Left lobe of liver (tissue), 2 donors: Measurements from ENCODE around the gene LARGE1. TPM values are rescaled to one million over a fixed set of nuclear protein-coding genes. Genes with fewer than 3 reads are reported as not detected.
"Not testable (repeated sequence)": the region's sequence is repeated elsewhere in the genome, so short reads cannot be mapped to it uniquely, and the experiment has no call there.

Experiments used
- ATAC-seq: fragments of 200-7000 bp; cut with Tn5 transposase; one replicate; pipeline ENCODE4 v1.9.1; 2020; ENCODE audit warnings: mild to moderate bottlenecking, moderate library complexity
- DNase-seq: peaks from one replicate; pipeline ENCODE4 v3.0.0-alpha.2; 2020; ENCODE audit warnings: low spot score
- total RNA-seq: library from RNA; stranded (reverse); gene quantifications from one replicate; pipeline ENCODE4 v1.2.1, GENCODE V29; 2021
- donor health status: DM: no; HTN: no; CAD: no; lungs with moderate emphysema.
- donor health status: DM: no; HTN: yes; CAD: no.

Gene LARGE1
- total RNA-seq, 1 donor from 2014 or later = 27.2 TPM

- not testable (repeated sequence) for ATAC-seq, DNase-seq
Observed at GRCh38 chr22:33461245-33461644, 459.0 kb downstream of the LARGE1 start.

GRCh38 chr22:33459137-33459536 lies 461.1 kb downstream of the LARGE1 start:
- no peak for ATAC-seq
- no peak for DNase-seq

GRCh38 chr22:33456511-33456910 lies 463.8 kb downstream of the LARGE1 start:
- ATAC-seq (no peak), DNase-seq (no peak)

GRCh38 chr22:33455036-33455435 lies 465.2 kb downstream of the LARGE1 start:
- DNase-seq = no peak
- ATAC-seq = no peak

GRCh38 chr22:33451866-33452469 lies 468.3 kb downstream of the LARGE1 start:
- no peak for ATAC-seq
- no peak for DNase-seq

- DNase-seq = no peak
Observed at GRCh38 chr22:33450756-33451155, 469.5 kb downstream of the LARGE1 start.

GRCh38 chr22:33447733-33448132 lies 472.5 kb downstream of the LARGE1 start:
- no peak for ATAC-seq
- no peak for DNase-seq

More at GRCh38 chr22:33450756-33451155, 469.5 kb downstream of the LARGE1 start:
- no peak for ATAC-seq

GRCh38 chr22:33443683-33444082 lies 476.6 kb downstream of the LARGE1 start:
- no peak for DNase-seq
- no peak for ATAC-seq

GRCh38 chr22:33440756-33441155 lies 479.5 kb downstream of the LARGE1 start:
- DNase-seq (no peak), ATAC-seq (no peak)

- no peak for DNase-seq
- ATAC-seq = no peak
Observed at GRCh38 chr22:33438273-33438672, 482.0 kb downstream of the LARGE1 start.

GRCh38 chr22:33431300-33431699 lies 489.0 kb downstream of the LARGE1 start:
- ATAC-seq (no peak), DNase-seq (no peak)

GRCh38 chr22:33429281-33429680 lies 491.0 kb downstream of the LARGE1 start:
- no peak for ATAC-seq
- DNase-seq = no peak

- ATAC-seq (no peak), DNase-seq (no peak)
Observed at GRCh38 chr22:33427461-33427860, 492.8 kb downstream of the LARGE1 start.

GRCh38 chr22:33426451-33426850 lies 493.8 kb downstream of the LARGE1 start:
- ATAC-seq (no peak), DNase-seq (no peak)

GRCh38 chr22:33421859-33422258 lies 498.4 kb downstream of the LARGE1 start:
- no peak for DNase-seq
- no peak for ATAC-seq

- no peak for ATAC-seq
Observed at GRCh38 chr22:33418484-33418883, 501.8 kb downstream of the LARGE1 start.

GRCh38 chr22:33415401-33415800 lies 504.9 kb downstream of the LARGE1 start:
- no peak for DNase-seq

More at GRCh38 chr22:33418484-33418883, 501.8 kb downstream of the LARGE1 start:
- DNase-seq = no peak

GRCh38 chr22:33409079-33409478 lies 511.2 kb downstream of the LARGE1 start:
- no peak for ATAC-seq
- no peak for DNase-seq

More at GRCh38 chr22:33415401-33415800, 504.9 kb downstream of the LARGE1 start:
- no peak for ATAC-seq

- DNase-seq = no peak
- no peak for ATAC-seq
Observed at GRCh38 chr22:33405194-33405593, 515.1 kb downstream of the LARGE1 start.

- DNase-seq (no peak), ATAC-seq (no peak)
Observed at GRCh38 chr22:33404723-33405122, 515.6 kb downstream of the LARGE1 start.

GRCh38 chr22:33402325-33402724 lies 518.0 kb downstream of the LARGE1 start:
- DNase-seq (no peak), ATAC-seq (no peak)

- ATAC-seq = no peak
- DNase-seq = no peak
Observed at GRCh38 chr22:33401291-33401690, 519.0 kb downstream of the LARGE1 start.

- ATAC-seq (no peak), DNase-seq (no peak)
Observed at GRCh38 chr22:33400891-33401290, 519.4 kb downstream of the LARGE1 start.
